ENCODE measurements around the gene TRAPPC3L. TPM values are rescaled to one million over a fixed set of nuclear protein-coding genes. Genes with fewer than 3 reads are reported as not detected.

Gene TRAPPC3L
- total RNA-seq, 1 experiment from 2014 or later = not detected

DNA sequence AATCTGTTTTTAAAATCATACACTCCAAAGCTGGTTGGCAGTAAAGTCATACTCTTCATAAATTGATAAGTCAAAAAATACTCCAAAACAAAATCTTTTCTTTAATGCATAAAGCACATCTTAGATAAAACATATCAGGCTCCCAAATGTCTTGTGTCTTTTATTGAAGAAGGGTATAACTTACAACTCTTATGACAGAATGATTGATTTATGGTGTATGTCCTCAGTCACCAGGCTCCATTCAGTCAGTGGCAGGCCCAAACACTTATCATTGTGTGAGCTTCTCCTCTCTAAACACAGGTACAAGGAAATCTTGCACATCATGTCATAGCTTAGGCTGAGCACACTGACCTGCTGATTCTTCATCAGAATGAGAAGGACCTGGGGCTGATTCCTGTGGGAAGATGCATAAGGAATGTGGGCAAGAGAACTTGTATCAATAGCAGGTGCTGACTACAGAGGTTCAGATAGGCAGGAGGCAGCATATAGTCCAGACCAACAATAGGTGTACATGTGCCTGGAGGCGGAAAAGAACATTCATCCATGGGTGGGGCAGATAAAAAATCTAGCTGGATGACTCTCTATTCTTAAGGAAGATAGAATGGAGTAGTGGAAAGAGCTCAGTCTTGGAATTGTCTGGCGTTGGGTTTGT, 32.1 kb downstream of the TRAPPC3L start:
- no peaks in the 10 kb centered on the region for H3K9me2 ChIP-seq (ENCODE audit: insufficient read depth)
- no peak overlapping the region for H3K27ac ChIP-seq (ENCODE audit: low read depth, low read length)
- no peak for ATAC-seq
- ChIA-PET RAD21 (ENCODE audit: low non-redundant PET in 1 of 2, low total read pairs in 2 of 2, uncharacterized antibody in 2 of 2, unreplicated experiment in 2 of 2) (no interaction called here), CTCF (no interaction called here), POLR2A (no interaction called here)
- H3K4me2 ChIP-seq (ENCODE audit: low read length) = no peak overlapping the region
- H3K9ac ChIP-seq (ENCODE audit: low read length) = no peak overlapping the region
- intact Hi-C loops (cut with micrococcal nuclease) = loop anchor here (5.0 kb wide), 1 partner anchor 569 kb away; no protein-coding TSS in a partner anchor
- no peak overlapping the region for H2AFZ ChIP-seq (ENCODE audit: low read depth, low read length, poor library complexity, severe bottlenecking)
- no peak for TF ChIP-seq SP1 (IDR thresholded peaks at IDR 0.05; ENCODE audit: low read depth)
- no peak for TF ChIP-seq YY1 (IDR thresholded peaks at IDR 0.05; ENCODE audit: extremely low read depth, insufficient replicate concordance, low read depth, low read length)
- TF ChIP-seq ZNF274 (IDR thresholded peaks at IDR 0.05; ENCODE audit: low read depth, low read length) = no peak
- no peak for TF ChIP-seq CEBPB (IDR thresholded peaks at IDR 0.05; ENCODE audit: low read depth)
- TF ChIP-seq EGR1 (IDR thresholded peaks at IDR 0.05; ENCODE audit: low read depth) = no peak
- TF ChIP-seq POLR2A (IDR thresholded peaks at IDR 0.05; ENCODE audit: borderline replicate concordance, extremely low read depth, insufficient read depth, insufficient read length) = no peak
- TF ChIP-seq EZH2phosphoT487 (IDR thresholded peaks at IDR 0.05; ENCODE audit: borderline replicate concordance) = no peak
- TF ChIP-seq, protein P1, sequence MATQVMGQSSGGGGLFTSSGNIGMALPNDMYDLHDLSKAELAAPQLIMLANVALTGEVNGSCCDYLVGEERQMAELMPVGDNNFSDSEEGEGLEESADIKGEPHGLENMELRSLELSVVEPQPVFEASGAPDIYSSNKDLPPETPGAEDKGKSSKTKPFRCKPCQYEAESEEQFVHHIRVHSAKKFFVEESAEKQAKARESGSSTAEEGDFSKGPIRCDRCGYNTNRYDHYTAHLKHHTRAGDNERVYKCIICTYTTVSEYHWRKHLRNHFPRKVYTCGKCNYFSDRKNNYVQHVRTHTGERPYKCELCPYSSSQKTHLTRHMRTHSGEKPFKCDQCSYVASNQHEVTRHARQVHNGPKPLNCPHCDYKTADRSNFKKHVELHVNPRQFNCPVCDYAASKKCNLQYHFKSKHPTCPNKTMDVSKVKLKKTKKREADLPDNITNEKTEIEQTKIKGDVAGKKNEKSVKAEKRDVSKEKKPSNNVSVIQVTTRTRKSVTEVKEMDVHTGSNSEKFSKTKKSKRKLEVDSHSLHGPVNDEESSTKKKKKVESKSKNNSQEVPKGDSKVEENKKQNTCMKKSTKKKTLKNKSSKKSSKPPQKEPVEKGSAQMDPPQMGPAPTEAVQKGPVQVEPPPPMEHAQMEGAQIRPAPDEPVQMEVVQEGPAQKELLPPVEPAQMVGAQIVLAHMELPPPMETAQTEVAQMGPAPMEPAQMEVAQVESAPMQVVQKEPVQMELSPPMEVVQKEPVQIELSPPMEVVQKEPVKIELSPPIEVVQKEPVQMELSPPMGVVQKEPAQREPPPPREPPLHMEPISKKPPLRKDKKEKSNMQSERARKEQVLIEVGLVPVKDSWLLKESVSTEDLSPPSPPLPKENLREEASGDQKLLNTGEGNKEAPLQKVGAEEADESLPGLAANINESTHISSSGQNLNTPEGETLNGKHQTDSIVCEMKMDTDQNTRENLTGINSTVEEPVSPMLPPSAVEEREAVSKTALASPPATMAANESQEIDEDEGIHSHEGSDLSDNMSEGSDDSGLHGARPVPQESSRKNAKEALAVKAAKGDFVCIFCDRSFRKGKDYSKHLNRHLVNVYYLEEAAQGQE (IDR thresholded peaks at IDR 0.05; ENCODE audit: low read depth) = no peak
- no peak for TF ChIP-seq POLR2AphosphoS5 (IDR thresholded peaks at IDR 0.05; ENCODE audit: low read depth, low read length)
- no peak for TF ChIP-seq MAX (IDR thresholded peaks at IDR 0.05)
- TF ChIP-seq FOSL1 (IDR thresholded peaks at IDR 0.05; ENCODE audit: low read depth) = no peak
- TF ChIP-seq CBX3 (IDR thresholded peaks at IDR 0.05; ENCODE audit: low read depth) = no peak
- no peak for TF ChIP-seq SIN3A (IDR thresholded peaks at IDR 0.05; ENCODE audit: low read depth)
- TF ChIP-seq ZFX (IDR thresholded peaks at IDR 0.05) = no peak
- no peaks in the 10 kb centered on the region for H3K27me3 ChIP-seq (ENCODE audit: insufficient read depth, low read length)
- no peaks in the 10 kb centered on the region for H3K36me3 ChIP-seq (ENCODE audit: control insufficient read depth in 1 of 2, insufficient read depth in 2 of 2, low read length in 2 of 2)
- DNase-seq (ENCODE audit: low read depth, low spot score) = no peak
- BruUV-seq (replicated peaks) = no TSS peak
- no peaks in the 10 kb centered on the region for H3K79me2 ChIP-seq (ENCODE audit: insufficient read depth, low read length)
- H3K9me3 ChIP-seq (ENCODE audit: control insufficient read depth in 1 of 2, insufficient read depth in 1 of 2, low read depth in 1 of 2, low read length in 2 of 2) = no peaks in the 10 kb centered on the region
- no peaks in the 10 kb centered on the region for H4K20me1 ChIP-seq (ENCODE audit: insufficient read depth)
- peaks cover 0 to 9% of the 10 kb centered on the region in 2 experiments; a peak in 2 of 4 replicates for H3K4me1 ChIP-seq (ENCODE audit: control insufficient read depth in 1 of 2, insufficient read depth in 2 of 2, low read length in 2 of 2)
- H3K4me3 ChIP-seq (replicated peaks in 1 of 2; ENCODE audit: low read depth in 1 of 2, low read length in 2 of 2) = no peak overlapping the region

Measured in HCT116 (cell line).